Progenitor cell of endocrine pancreas (in vitro differentiated cells): Measurements from ENCODE around the gene PPARG. TPM values are rescaled to one million over a fixed set of nuclear protein-coding genes. Genes with fewer than 3 reads are reported as not detected.

Source experiments
- DNase-seq: peaks from one replicate; pipeline ENCODE4 v3.0.0; 2021; ENCODE audit warnings: low spot score; ENCODE audit not compliant: unreplicated experiment
- H3K27ac Mint-ChIP-seq: 2 replicates; pipeline ENCODE4 v1.8.0; 2021; ENCODE audit warnings: mild to moderate bottlenecking, moderate library complexity, mixed read lengths
- H3K27me3 Mint-ChIP-seq: 2 replicates; pipeline ENCODE4 v1.8.0; 2021; ENCODE audit warnings: mixed read lengths
- H3K36me3 Mint-ChIP-seq: 2 replicates; pipeline ENCODE4 v1.8.0; 2022; ENCODE audit warnings: mixed read lengths; ENCODE audit not compliant: insufficient read depth
- H3K4me1 Mint-ChIP-seq: 2 replicates; pipeline ENCODE4 v1.8.0; 2021; ENCODE audit warnings: low read depth, mixed read lengths
- H3K4me3 Mint-ChIP-seq: 2 replicates; pipeline ENCODE4 v1.8.0; 2021; ENCODE audit warnings: low read depth, mild to moderate bottlenecking, moderate library complexity, mixed read lengths
- H3K9me3 Mint-ChIP-seq: 2 replicates; pipeline ENCODE4 v1.8.0; 2021; ENCODE audit warnings: low read depth, mixed read lengths
- CTCF ChIP-seq: fragments of 200-600 bp; sonication (generic); IDR thresholded peaks from one replicate; pipeline ENCODE4 v1.5.0; 2021; ENCODE audit warnings: antibody characterized with exemption, mild to moderate bottlenecking; ENCODE audit not compliant: unreplicated experiment
- total RNA-seq: library from RNA; stranded (reverse); gene quantifications from 2 replicates; pipeline ENCODE4 v1.2.1, GENCODE V29; 2021

The PPARG gene
- total RNA-seq, 1 donor from 2014 or later: 17.1 TPM

GRCh38 chr3:12394569-12395271 is 105.8 kb downstream of the PPARG start:
- DNase-seq: no peak
- Mint-ChIP-seq H3K4me1 (no peaks in the 10 kb centered on the region), H3K27ac (no peak overlapping the region), H3K27me3 (no peaks in the 10 kb centered on the region), H3K9me3 (no peaks in the 10 kb centered on the region), H3K4me3 (no peak overlapping the region), H3K36me3 (no peaks in the 10 kb centered on the region)
- TF ChIP-seq CTCF: no peak

- no peak for DNase-seq
- Mint-ChIP-seq H3K4me3 (no peak overlapping the region), H3K27me3 (no peaks in the 10 kb centered on the region), H3K27ac (no peak overlapping the region), H3K36me3 (no peaks in the 10 kb centered on the region), H3K9me3 (no peaks in the 10 kb centered on the region), H3K4me1 (no peaks in the 10 kb centered on the region)
- no peak for TF ChIP-seq CTCF
Observed at GRCh38 chr3:12395349-12396012, 106.6 kb downstream of the PPARG start.

GRCh38 chr3:12396471-12396870 is 107.6 kb downstream of the PPARG start:
- H3K9me3 Mint-ChIP-seq: no peaks in the 10 kb centered on the region
- no peak overlapping the region for H3K4me3 Mint-ChIP-seq

GRCh38 chr3:12399226-12399625 is 110.4 kb downstream of the PPARG start:
- no peak for TF ChIP-seq CTCF
- Mint-ChIP-seq H3K27ac (no peak overlapping the region), H3K36me3 (no peaks in the 10 kb centered on the region), H3K9me3 (no peaks in the 10 kb centered on the region), H3K4me3 (no peak overlapping the region), H3K27me3 (no peaks in the 10 kb centered on the region), H3K4me1 (no peaks in the 10 kb centered on the region)
- DNase-seq: no peak

More at GRCh38 chr3:12396471-12396870, 107.6 kb downstream of the PPARG start:
- no peak for TF ChIP-seq CTCF
- no peak for DNase-seq
- Mint-ChIP-seq H3K27me3 (no peaks in the 10 kb centered on the region), H3K4me1 (no peaks in the 10 kb centered on the region), H3K36me3 (no peaks in the 10 kb centered on the region), H3K27ac (no peak overlapping the region)

GRCh38 chr3:12400616-12401194 is 111.8 kb downstream of the PPARG start:
- TF ChIP-seq CTCF: no peak
- no peak for DNase-seq
- Mint-ChIP-seq H3K9me3 (peaks cover 6% of the 10 kb centered on the region), H3K27me3 (no peaks in the 10 kb centered on the region), H3K27ac (no peak overlapping the region), H3K36me3 (peaks cover 4% of the 10 kb centered on the region), H3K4me1 (peaks cover 5% of the 10 kb centered on the region), H3K4me3 (no peak overlapping the region)
